ENCODE data around the gene SIPA1L3.

GRCh38 chr19:37973666-37974065 is 66.7 kb downstream of the SIPA1L3 start:
- TF ChIP-seq CTCF (IDR thresholded peaks at IDR 0.05; ENCODE audit: poor library complexity) (no peak), EZH2phosphoT487 (IDR thresholded peaks at IDR 0.05; ENCODE audit: low read depth, severe bottlenecking, unreplicated experiment) (no peak), EZH2 (IDR thresholded peaks at IDR 0.05; ENCODE audit: borderline replicate concordance) (no peak)
